ENCODE data around the gene EXPH5.

EXPH5 gene

GRCh38 chr11:108576523-108576922 lies 17.0 kb downstream of the EXPH5 start:
- Histone ChIP-seq H3K9me3 (ENCODE audit: control insufficient read depth, insufficient read depth, low read length) (no peaks in the 10 kb centered on the region), H3K27ac (ENCODE audit: low read depth, low read length) (no peak overlapping the region), H3K9me2 (replicated peaks; ENCODE audit: control insufficient read depth, low read length) (no peaks in the 10 kb centered on the region), H3K27me3 (ENCODE audit: control insufficient read depth, low read length) (0 out of 2 replicates have a peak, but pooled peaks cover 3% of the 10 kb centered on the region), H3K4me1 (ENCODE audit: control insufficient read depth, low read length) (no peaks in the 10 kb centered on the region), H3K4me2 (ENCODE audit: low read length) (no peak overlapping the region), H3F3A (ENCODE audit: control insufficient read depth, insufficient read depth) (no peaks in the 10 kb centered on the region), H3K79me2 (ENCODE audit: control insufficient read depth, low read length) (no peaks in the 10 kb centered on the region), H3K36me3 (ENCODE audit: control insufficient read depth, low read length) (no peaks in the 10 kb centered on the region), H4K20me1 (ENCODE audit: control insufficient read depth, insufficient read depth, low read depth, low read length) (no peaks in the 10 kb centered on the region), H3K4me3 (ENCODE audit: low read length) (no peak overlapping the region)
- no peak for TF ChIP-seq CTCF (IDR thresholded peaks at IDR 0.05; ENCODE audit: low read depth, low read length, poor library complexity, severe bottlenecking)
- TF ChIP-seq EZH2phosphoT487 (IDR thresholded peaks at IDR 0.05; ENCODE audit: borderline replicate concordance, low read length), result no peak

- no peaks in the 10 kb centered on the region for H3K4me1 ChIP-seq (ENCODE audit: control insufficient read depth, low read length)
- H3K27me3 ChIP-seq (ENCODE audit: control insufficient read depth, low read length), result 0 out of 2 replicates have a peak, but pooled peaks cover 2% of the 10 kb centered on the region
- H3K79me2 ChIP-seq (ENCODE audit: control insufficient read depth, low read length), result no peaks in the 10 kb centered on the region
- TF ChIP-seq EZH2phosphoT487 (IDR thresholded peaks at IDR 0.05; ENCODE audit: borderline replicate concordance, low read length), result no peak
- H3K9me2 ChIP-seq (replicated peaks; ENCODE audit: control insufficient read depth, low read length), result no peaks in the 10 kb centered on the region
- H3K27ac ChIP-seq (ENCODE audit: low read depth, low read length), result no peak overlapping the region
- H4K20me1 ChIP-seq (ENCODE audit: control insufficient read depth, insufficient read depth, low read depth, low read length), result no peaks in the 10 kb centered on the region
- H3K9me3 ChIP-seq (ENCODE audit: control insufficient read depth, insufficient read depth, low read length), result no peaks in the 10 kb centered on the region
- H3K4me2 ChIP-seq (ENCODE audit: low read length), result no peak overlapping the region
- no peak overlapping the region for H3K4me3 ChIP-seq (ENCODE audit: low read length)
- no peaks in the 10 kb centered on the region for H3K36me3 ChIP-seq (ENCODE audit: control insufficient read depth, low read length)
- H3F3A ChIP-seq (ENCODE audit: control insufficient read depth, insufficient read depth), result no peaks in the 10 kb centered on the region
Observed at GRCh38 chr11:108574675-108575074, 18.9 kb downstream of the EXPH5 start.

GRCh38 chr11:108571001-108571400 lies 22.6 kb downstream of the EXPH5 start:
- Histone ChIP-seq H3K4me2 (ENCODE audit: low read length) (no peak overlapping the region), H4K20me1 (ENCODE audit: control insufficient read depth, insufficient read depth, low read depth, low read length) (no peaks in the 10 kb centered on the region), H3K27ac (ENCODE audit: low read depth, low read length) (no peak overlapping the region), H3K79me2 (ENCODE audit: control insufficient read depth, low read length) (no peaks in the 10 kb centered on the region), H3K9me3 (ENCODE audit: control insufficient read depth, insufficient read depth, low read length) (no peaks in the 10 kb centered on the region), H3F3A (ENCODE audit: control insufficient read depth, insufficient read depth) (no peaks in the 10 kb centered on the region), H3K4me1 (ENCODE audit: control insufficient read depth, low read length) (no peaks in the 10 kb centered on the region), H3K9me2 (replicated peaks; ENCODE audit: control insufficient read depth, low read length) (no peaks in the 10 kb centered on the region), H3K36me3 (ENCODE audit: control insufficient read depth, low read length) (no peaks in the 10 kb centered on the region), H3K27me3 (ENCODE audit: control insufficient read depth, low read length) (no peaks in the 10 kb centered on the region), H3K4me3 (ENCODE audit: low read length) (no peak overlapping the region)
- no peak for TF ChIP-seq CTCF (IDR thresholded peaks at IDR 0.05; ENCODE audit: low read depth, low read length, poor library complexity, severe bottlenecking)
- no peak for TF ChIP-seq EZH2phosphoT487 (IDR thresholded peaks at IDR 0.05; ENCODE audit: borderline replicate concordance, low read length)

- Histone ChIP-seq H3K27me3 (ENCODE audit: control insufficient read depth, low read length) (no peaks in the 10 kb centered on the region), H3K27ac (ENCODE audit: low read depth, low read length) (no peak overlapping the region), H3K4me3 (ENCODE audit: low read length) (no peak overlapping the region), H3K79me2 (ENCODE audit: control insufficient read depth, low read length) (no peaks in the 10 kb centered on the region), H3K9me2 (replicated peaks; ENCODE audit: control insufficient read depth, low read length) (no peaks in the 10 kb centered on the region), H3K4me2 (ENCODE audit: low read length) (no peak overlapping the region), H3K36me3 (ENCODE audit: control insufficient read depth, low read length) (no peaks in the 10 kb centered on the region), H4K20me1 (ENCODE audit: control insufficient read depth, insufficient read depth, low read depth, low read length) (no peaks in the 10 kb centered on the region), H3K4me1 (ENCODE audit: control insufficient read depth, low read length) (no peaks in the 10 kb centered on the region), H3F3A (ENCODE audit: control insufficient read depth, insufficient read depth) (no peaks in the 10 kb centered on the region), H3K9me3 (ENCODE audit: control insufficient read depth, insufficient read depth, low read length) (no peaks in the 10 kb centered on the region)
- TF ChIP-seq EZH2phosphoT487 (IDR thresholded peaks at IDR 0.05; ENCODE audit: borderline replicate concordance, low read length) (no peak), CTCF (IDR thresholded peaks at IDR 0.05; ENCODE audit: low read depth, low read length, poor library complexity, severe bottlenecking) (no peak)
Observed at GRCh38 chr11:108569896-108570295, 23.7 kb downstream of the EXPH5 start.
